Measurements from ENCODE around the gene PYGL.
"Not testable (repeated sequence)": the region's sequence is repeated elsewhere in the genome, so short reads cannot be mapped to it uniquely, and the experiment has no call there.

The PYGL gene

GRCh38 chr14:50922803-50923202 is 21.5 kb downstream of the PYGL start:
- Mint-ChIP-seq H3K4me1 (no peaks in the 10 kb centered on the region), H3K36me3 (no peaks in the 10 kb centered on the region), H3K4me3 (no peak overlapping the region), H3K27ac (no peak overlapping the region), H3K9me3 (no peaks in the 10 kb centered on the region)
- ATAC-seq (no peak), DNase-seq (ENCODE audit: low spot score in 2 of 2) (no peak)

GRCh38 chr14:50920482-50921230 is 23.6 kb downstream of the PYGL start:
- H3K27ac Mint-ChIP-seq, result no peak overlapping the region
- no peak overlapping the region for H3K4me3 Mint-ChIP-seq
- no peaks in the 10 kb centered on the region for H3K4me1 Mint-ChIP-seq
- ATAC-seq (no peak), DNase-seq (ENCODE audit: low spot score in 2 of 2) (no peak)
- no peaks in the 10 kb centered on the region for H3K9me3 Mint-ChIP-seq
- H3K36me3 Mint-ChIP-seq, result no peaks in the 10 kb centered on the region

- ATAC-seq; H3K9me3 Mint-ChIP-seq; DNase-seq (ENCODE audit: low spot score in 2 of 2); H3K4me1 Mint-ChIP-seq; H3K4me3 Mint-ChIP-seq; H3K36me3 Mint-ChIP-seq; H3K27ac Mint-ChIP-seq: not testable (repeated sequence)
Measured at GRCh38 chr14:50919524-50919923, 24.8 kb downstream of the PYGL start.

- no peaks in the 10 kb centered on the region for H3K4me1 Mint-ChIP-seq
- no peaks in the 10 kb centered on the region for H3K9me3 Mint-ChIP-seq
- H3K4me3 Mint-ChIP-seq, result no peak overlapping the region
- H3K27ac Mint-ChIP-seq, result no peak overlapping the region
- H3K36me3 Mint-ChIP-seq, result no peaks in the 10 kb centered on the region
- no peak for ATAC-seq
- DNase-seq (ENCODE audit: low spot score in 2 of 2), result no peak
Measured at GRCh38 chr14:50917449-50917848, 26.8 kb downstream of the PYGL start.

GRCh38 chr14:50910495-50911420 is 33.5 kb downstream of the PYGL start:
- Mint-ChIP-seq H3K36me3 (no peaks in the 10 kb centered on the region), H3K27ac (no peak overlapping the region), H3K9me3 (no peaks in the 10 kb centered on the region), H3K4me1 (no peaks in the 10 kb centered on the region), H3K4me3 (no peak overlapping the region)
- no peak for ATAC-seq
- no peak for DNase-seq (ENCODE audit: low spot score in 2 of 2)

- H3K36me3 Mint-ChIP-seq, result no peaks in the 10 kb centered on the region
- DNase-seq (ENCODE audit: low spot score in 2 of 2), result no peak
- H3K27ac Mint-ChIP-seq, result no peak overlapping the region
- ATAC-seq, result no peak
- no peaks in the 10 kb centered on the region for H3K9me3 Mint-ChIP-seq
- no peak overlapping the region for H3K4me3 Mint-ChIP-seq
- no peaks in the 10 kb centered on the region for H3K4me1 Mint-ChIP-seq
Measured at GRCh38 chr14:50906326-50907065, 37.8 kb downstream of the PYGL start.

- H3K27ac Mint-ChIP-seq, result no peak overlapping the region
Measured at GRCh38 chr14:50904719-50905118, 39.6 kb downstream of the PYGL start.

GRCh38 chr14:50901361-50901760 is 42.9 kb downstream of the PYGL start:
- no peaks in the 10 kb centered on the region for H3K9me3 Mint-ChIP-seq
- DNase-seq (ENCODE audit: low spot score in 2 of 2), result no peak
- no peaks in the 10 kb centered on the region for H3K4me1 Mint-ChIP-seq
- no peaks in the 10 kb centered on the region for H3K36me3 Mint-ChIP-seq
- H3K27ac Mint-ChIP-seq, result no peak overlapping the region
- no peak for ATAC-seq
- no peak overlapping the region for H3K4me3 Mint-ChIP-seq

More at GRCh38 chr14:50904719-50905118, 39.6 kb downstream of the PYGL start:
- ATAC-seq (no peak), DNase-seq (ENCODE audit: low spot score in 2 of 2) (no peak)
- Mint-ChIP-seq H3K4me3 (no peak overlapping the region), H3K9me3 (no peaks in the 10 kb centered on the region), H3K4me1 (no peaks in the 10 kb centered on the region), H3K36me3 (no peaks in the 10 kb centered on the region)

- no peak for DNase-seq (ENCODE audit: low spot score in 2 of 2)
- ATAC-seq, result no peak
- Mint-ChIP-seq H3K36me3 (no peaks in the 10 kb centered on the region), H3K9me3 (no peaks in the 10 kb centered on the region), H3K27ac (no peak overlapping the region), H3K4me1 (no peaks in the 10 kb centered on the region), H3K4me3 (no peak overlapping the region)
Measured at GRCh38 chr14:50897658-50898175, 46.6 kb downstream of the PYGL start.

- not testable (repeated sequence) for H3K4me1 Mint-ChIP-seq; ATAC-seq; H3K4me3 Mint-ChIP-seq; H3K27ac Mint-ChIP-seq; H3K36me3 Mint-ChIP-seq; DNase-seq (ENCODE audit: low spot score in 2 of 2); H3K9me3 Mint-ChIP-seq
Measured at GRCh38 chr14:50897005-50897404, 47.3 kb downstream of the PYGL start.

GRCh38 chr14:50896421-50896820 is 47.9 kb downstream of the PYGL start:
- DNase-seq (ENCODE audit: low spot score in 2 of 2); H3K27ac Mint-ChIP-seq; H3K4me3 Mint-ChIP-seq; H3K9me3 Mint-ChIP-seq; H3K4me1 Mint-ChIP-seq; ATAC-seq; H3K36me3 Mint-ChIP-seq: not testable (repeated sequence)

- ATAC-seq (no peak), DNase-seq (ENCODE audit: low spot score in 2 of 2) (no peak)
- no peak overlapping the region for H3K4me3 Mint-ChIP-seq
- no peaks in the 10 kb centered on the region for H3K4me1 Mint-ChIP-seq
- no peaks in the 10 kb centered on the region for H3K9me3 Mint-ChIP-seq
- no peaks in the 10 kb centered on the region for H3K36me3 Mint-ChIP-seq
- no peak overlapping the region for H3K27ac Mint-ChIP-seq
Measured at GRCh38 chr14:50892255-50892654, 52.0 kb downstream of the PYGL start.

- Mint-ChIP-seq H3K4me1 (no peaks in the 10 kb centered on the region), H3K9me3 (no peaks in the 10 kb centered on the region), H3K36me3 (no peaks in the 10 kb centered on the region), H3K4me3 (no peak overlapping the region), H3K27ac (no peak overlapping the region)
- DNase-seq (ENCODE audit: low spot score in 2 of 2) (no peak), ATAC-seq (no peak)
Measured at GRCh38 chr14:50887476-50887875, 56.8 kb downstream of the PYGL start.

GRCh38 chr14:50883827-50884197 is 60.5 kb downstream of the PYGL start:
- ATAC-seq (no peak), DNase-seq (ENCODE audit: low spot score in 2 of 2) (no peak)
- H3K9me3 Mint-ChIP-seq, result no peaks in the 10 kb centered on the region
- H3K27ac Mint-ChIP-seq, result no peak overlapping the region
- no peaks in the 10 kb centered on the region for H3K36me3 Mint-ChIP-seq
- no peaks in the 10 kb centered on the region for H3K4me1 Mint-ChIP-seq
- H3K4me3 Mint-ChIP-seq, result no peak overlapping the region

Data from stimulated activated effector memory CD8-positive, alpha-beta T cell treated with anti-CD3 and anti-CD28 coated beads, Interleukin-12 subunit alpha, Interleukin-12 subunit beta, amount 100 ng/mL, for 72 hours (primary cell).